Measurements from ENCODE around the gene KLHL40.

The KLHL40 gene

GRCh38 chr3:42733501-42734262 lies 48.3 kb downstream of the KLHL40 start:
- Mint-ChIP-seq H3K4me3 (no peak overlapping the region), H3K4me1 (peaks cover 13% of the 10 kb centered on the region), H3K27ac (no peak overlapping the region), H3K27me3 (ENCODE audit: low read depth, poor library complexity) (peaks cover 21% of the 10 kb centered on the region), H3K36me3 (ENCODE audit: low read depth) (no peaks in the 10 kb centered on the region), H3K9me3 (peaks cover 4% of the 10 kb centered on the region)
- no peak for DNase-seq
- TF ChIP-seq, protein P1, sequence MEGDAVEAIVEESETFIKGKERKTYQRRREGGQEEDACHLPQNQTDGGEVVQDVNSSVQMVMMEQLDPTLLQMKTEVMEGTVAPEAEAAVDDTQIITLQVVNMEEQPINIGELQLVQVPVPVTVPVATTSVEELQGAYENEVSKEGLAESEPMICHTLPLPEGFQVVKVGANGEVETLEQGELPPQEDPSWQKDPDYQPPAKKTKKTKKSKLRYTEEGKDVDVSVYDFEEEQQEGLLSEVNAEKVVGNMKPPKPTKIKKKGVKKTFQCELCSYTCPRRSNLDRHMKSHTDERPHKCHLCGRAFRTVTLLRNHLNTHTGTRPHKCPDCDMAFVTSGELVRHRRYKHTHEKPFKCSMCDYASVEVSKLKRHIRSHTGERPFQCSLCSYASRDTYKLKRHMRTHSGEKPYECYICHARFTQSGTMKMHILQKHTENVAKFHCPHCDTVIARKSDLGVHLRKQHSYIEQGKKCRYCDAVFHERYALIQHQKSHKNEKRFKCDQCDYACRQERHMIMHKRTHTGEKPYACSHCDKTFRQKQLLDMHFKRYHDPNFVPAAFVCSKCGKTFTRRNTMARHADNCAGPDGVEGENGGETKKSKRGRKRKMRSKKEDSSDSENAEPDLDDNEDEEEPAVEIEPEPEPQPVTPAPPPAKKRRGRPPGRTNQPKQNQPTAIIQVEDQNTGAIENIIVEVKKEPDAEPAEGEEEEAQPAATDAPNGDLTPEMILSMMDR (IDR thresholded peaks at IDR 0.05) = no peak

DNA sequence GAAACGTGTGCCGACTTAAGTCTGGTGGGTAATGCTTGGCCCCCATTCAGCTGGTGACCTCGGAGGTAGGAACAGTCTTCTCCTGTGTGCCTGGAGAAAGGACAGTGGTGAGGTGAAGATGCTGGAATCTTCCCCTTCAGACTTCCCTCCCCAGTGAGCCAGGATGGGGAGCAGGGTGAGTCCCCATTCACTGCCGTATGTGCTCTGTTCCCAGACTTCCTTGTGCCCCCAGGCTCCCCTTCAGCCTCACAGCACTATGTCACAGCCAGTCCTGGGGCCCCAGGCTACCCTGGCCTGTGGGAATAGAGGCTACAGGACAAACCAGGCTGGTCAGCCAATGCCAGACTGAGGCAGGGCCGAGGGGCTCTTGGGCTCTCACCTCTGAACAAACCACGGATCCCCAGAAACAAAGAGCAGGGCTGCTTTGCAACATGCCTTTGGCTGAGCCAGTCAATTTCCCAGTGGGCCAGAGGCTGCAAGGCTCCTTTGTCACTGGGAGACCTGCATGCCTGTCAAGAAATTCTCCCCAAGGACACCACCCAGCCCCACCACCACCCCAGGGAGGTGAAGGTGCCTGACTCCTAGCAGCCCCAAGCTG lies 49.0 kb downstream of the KLHL40 start:
- H3K4me3 Mint-ChIP-seq = no peak overlapping the region
- peaks cover 17% of the 10 kb centered on the region for H3K27me3 Mint-ChIP-seq (ENCODE audit: low read depth, poor library complexity)
- no peaks in the 10 kb centered on the region for H3K36me3 Mint-ChIP-seq (ENCODE audit: low read depth)
- no peak overlapping the region for H3K27ac Mint-ChIP-seq
- TF ChIP-seq, protein P1 (IDR thresholded peaks at IDR 0.05) = no peak
- H3K9me3 Mint-ChIP-seq = peaks cover 7% of the 10 kb centered on the region
- peaks cover 13% of the 10 kb centered on the region for H3K4me1 Mint-ChIP-seq
- DNase-seq = no peak

DNA sequence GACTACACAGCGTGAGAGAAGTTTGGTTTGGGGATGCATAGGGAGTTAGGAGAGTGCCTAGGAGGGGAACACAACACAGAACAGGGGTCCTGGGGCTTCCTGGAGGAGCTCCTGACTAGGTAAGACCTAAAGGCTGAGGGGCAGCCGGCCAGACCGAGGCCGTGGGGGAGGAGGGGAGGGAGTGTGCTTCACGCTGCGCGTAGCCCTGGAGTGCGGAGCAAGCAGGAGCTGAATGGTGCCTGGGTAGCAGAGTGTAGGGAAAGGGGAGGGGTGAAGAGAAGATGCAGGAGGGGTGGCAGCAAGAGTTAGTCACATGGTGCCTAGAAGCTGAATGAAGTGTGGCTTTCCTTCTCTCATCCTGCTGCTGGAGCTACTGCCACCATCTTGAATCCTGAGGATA lies 49.7 kb downstream of the KLHL40 start:
- Mint-ChIP-seq H3K27ac (no peak overlapping the region), H3K4me1 (peaks cover 19% of the 10 kb centered on the region), H3K36me3 (ENCODE audit: low read depth) (no peaks in the 10 kb centered on the region), H3K4me3 (no peak overlapping the region), H3K9me3 (peaks cover 7% of the 10 kb centered on the region), H3K27me3 (ENCODE audit: low read depth, poor library complexity) (peaks cover 17% of the 10 kb centered on the region)
- DNase-seq = no peak
- TF ChIP-seq, protein P1 (IDR thresholded peaks at IDR 0.05) = no peak

GRCh38 chr3:42735615-42736014 lies 50.3 kb downstream of the KLHL40 start:
- DNase-seq = no peak
- H3K27ac Mint-ChIP-seq = no peak overlapping the region
- H3K4me1 Mint-ChIP-seq = peaks cover 20% of the 10 kb centered on the region
- H3K36me3 Mint-ChIP-seq (ENCODE audit: low read depth) = no peaks in the 10 kb centered on the region
- no peak overlapping the region for H3K4me3 Mint-ChIP-seq
- peaks cover 16% of the 10 kb centered on the region for H3K27me3 Mint-ChIP-seq (ENCODE audit: low read depth, poor library complexity)
- peaks cover 7% of the 10 kb centered on the region for H3K9me3 Mint-ChIP-seq
- TF ChIP-seq, protein P1 (IDR thresholded peaks at IDR 0.05) = no peak

GRCh38 chr3:42736081-42736480 lies 50.7 kb downstream of the KLHL40 start:
- no peak overlapping the region for H3K4me3 Mint-ChIP-seq
- TF ChIP-seq, protein P1 (IDR thresholded peaks at IDR 0.05) = no peak
- no peak for DNase-seq
- peaks cover 16% of the 10 kb centered on the region for H3K27me3 Mint-ChIP-seq (ENCODE audit: low read depth, poor library complexity)
- H3K36me3 Mint-ChIP-seq (ENCODE audit: low read depth) = no peaks in the 10 kb centered on the region
- no peak overlapping the region for H3K27ac Mint-ChIP-seq
- H3K4me1 Mint-ChIP-seq = peaks cover 20% of the 10 kb centered on the region
- H3K9me3 Mint-ChIP-seq = peaks cover 7% of the 10 kb centered on the region

DNA sequence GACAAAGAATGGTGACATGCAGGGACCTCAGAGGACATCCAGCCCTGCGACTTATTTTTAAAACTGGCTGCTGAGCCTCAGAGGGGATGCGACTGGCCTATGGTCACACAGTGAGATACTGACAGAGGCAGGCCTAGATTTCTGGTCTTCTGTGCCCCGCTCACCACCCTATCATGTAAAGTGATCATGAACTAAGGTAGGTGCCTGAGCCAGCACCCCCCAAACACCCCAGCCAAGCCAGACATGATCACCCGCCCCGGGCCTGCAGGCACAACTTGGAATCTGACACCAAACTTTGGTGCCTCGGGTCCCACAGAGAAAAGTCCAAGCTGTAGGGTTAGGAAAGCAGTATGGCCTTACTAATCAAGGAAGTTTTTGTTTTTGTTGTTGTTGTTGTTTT lies 51.2 kb downstream of the KLHL40 start:
- TF ChIP-seq, protein P1 (IDR thresholded peaks at IDR 0.05) = no peak
- DNase-seq = no peak
- H3K27me3 Mint-ChIP-seq (ENCODE audit: low read depth, poor library complexity) = peaks cover 16% of the 10 kb centered on the region
- no peak overlapping the region for H3K4me3 Mint-ChIP-seq
- H3K36me3 Mint-ChIP-seq (ENCODE audit: low read depth) = no peaks in the 10 kb centered on the region
- H3K27ac Mint-ChIP-seq = no peak overlapping the region
- peaks cover 7% of the 10 kb centered on the region for H3K9me3 Mint-ChIP-seq
- peaks cover 20% of the 10 kb centered on the region for H3K4me1 Mint-ChIP-seq

Measured in nephron progenitor cell (in vitro differentiated cells).